ENCODE measurements around the gene ZNF462. TPM values are rescaled to one million over a fixed set of nuclear protein-coding genes. Genes with fewer than 3 reads are reported as not detected.
"Not testable (repeated sequence)": the region's sequence is repeated elsewhere in the genome, so short reads cannot be mapped to it uniquely, and the experiment has no call there.

ZNF462 gene
- total and polyA plus RNA-seq, 9 donors = 5.8 to 87.6 (median 51.2) TPM

- TF ChIP-seq CTCF (IDR thresholded peaks at IDR 0.05) = no peak
- no peak for TF ChIP-seq POLR2A (IDR thresholded peaks at IDR 0.05)
- no peak for TF ChIP-seq EP300 (IDR thresholded peaks at IDR 0.05)
- H3K4me1 ChIP-seq (ENCODE audit: insufficient read depth) = no peaks in the 10 kb centered on the region
- H3K27ac ChIP-seq = no peak overlapping the region
- no peak for DNase-seq
- intact Hi-C loops (cut with DNase I) = no loop called here
- no peaks in the 10 kb centered on the region for H3K36me3 ChIP-seq
- H3K27me3 ChIP-seq = no peaks in the 10 kb centered on the region
- H3K4me3 ChIP-seq = no peak overlapping the region
- no peaks in the 10 kb centered on the region for H3K9me3 ChIP-seq
- 94 to 95% (median 95%) methylated on average over 2 of the region's 2 CpGs for WGBS, 3 donors
Observed at GRCh38 chr9:106846857-106847256, 16.1 kb upstream of the ZNF462 start.

- H3K27ac ChIP-seq; H3K27me3 ChIP-seq; H3K4me3 ChIP-seq; intact Hi-C loops (cut with DNase I); H3K4me1 ChIP-seq (ENCODE audit: insufficient read depth); DNase-seq; H3K9me3 ChIP-seq; H3K36me3 ChIP-seq: not testable (repeated sequence)
- WGBS, 3 donors = 94 to 97% (median 96%) methylated on average over 8 of the region's 8 CpGs
Observed at GRCh38 chr9:106851640-106852039, 11.3 kb upstream of the ZNF462 start.

GRCh38 chr9:106857811-106858470 lies 5.0 kb upstream of the ZNF462 start:
- no peak for DNase-seq
- no peaks in the 10 kb centered on the region for H3K36me3 ChIP-seq
- no peaks in the 10 kb centered on the region for H3K27me3 ChIP-seq
- no peaks in the 10 kb centered on the region for H3K9me3 ChIP-seq
- H3K4me1 ChIP-seq (ENCODE audit: insufficient read depth) = peaks cover 3% of the 10 kb centered on the region
- WGBS, 3 donors = 98 to 99% (median 99%) methylated on average over 3 of the region's 3 CpGs
- TF ChIP-seq EP300 (IDR thresholded peaks at IDR 0.05) = no peak
- intact Hi-C loops (cut with DNase I) = no loop called here
- no peak overlapping the region for H3K4me3 ChIP-seq
- H3K27ac ChIP-seq = no peak overlapping the region

- WGBS, 3 donors = 1 to 2% (median 2%) methylated on average over 43 of the region's 43 CpGs
- peak; percentile 43 to 64 (median 56) for DNase-seq
- Histone ChIP-seq H3K27ac (peak overlapping the region in 1 of 2 donors; percentile 7), H3K27me3 (no peaks in the 10 kb centered on the region), H3K36me3 (no peaks in the 10 kb centered on the region), H3K9me3 (no peaks in the 10 kb centered on the region), H3K4me1 (ENCODE audit: insufficient read depth) (peaks cover 3% of the 10 kb centered on the region), H3K4me3 (peak overlapping the region; percentile 58)
- no peak for TF ChIP-seq POLR2A (IDR thresholded peaks at IDR 0.05)
- TF ChIP-seq CTCF (IDR thresholded peaks at IDR 0.05) = no peak
- TF ChIP-seq EP300 (IDR thresholded peaks at IDR 0.05) = no peak
- intact Hi-C loops (cut with DNase I) = loop anchor here in 3 of 4 donors (5.0 to 10.0 kb wide), 4 partner anchors 62 to 777 kb away; no protein-coding TSS in a partner anchor
Observed at GRCh38 chr9:106859957-106860720, 2.8 kb upstream of the ZNF462 start.

- H3K27me3 ChIP-seq = no peaks in the 10 kb centered on the region
- TF ChIP-seq CTCF (IDR thresholded peaks at IDR 0.05) = no peak
- TF ChIP-seq POLR2A (IDR thresholded peaks at IDR 0.05) = no peak
- no peak for TF ChIP-seq EP300 (IDR thresholded peaks at IDR 0.05)
- intact Hi-C loops (cut with DNase I) = loop anchor here in 3 of 4 donors (5.0 to 10.0 kb wide), 4 partner anchors 61 to 776 kb away; no protein-coding TSS in a partner anchor
- DNase-seq = peak; percentile 44 to 66 (median 53)
- 0 to 1% (median 1%) methylated on average over 51 of the region's 51 CpGs for WGBS, 3 donors
- H3K4me3 ChIP-seq = peak overlapping the region; percentile 58
- H3K9me3 ChIP-seq = no peaks in the 10 kb centered on the region
- H3K27ac ChIP-seq = peak overlapping the region; percentile 7 to 93
- H3K36me3 ChIP-seq = no peaks in the 10 kb centered on the region
- peaks cover 3% of the 10 kb centered on the region for H3K4me1 ChIP-seq (ENCODE audit: insufficient read depth)
Observed at GRCh38 chr9:106860721-106861639, 2.0 kb upstream of the ZNF462 start.
